ENCODE data around the gene BSCL2. TPM values are rescaled to one million over a fixed set of nuclear protein-coding genes. Genes with fewer than 3 reads are reported as not detected.

BSCL2 gene
- total RNA-seq, 1 experiment from 2014 or later = 82.1 TPM

DNA sequence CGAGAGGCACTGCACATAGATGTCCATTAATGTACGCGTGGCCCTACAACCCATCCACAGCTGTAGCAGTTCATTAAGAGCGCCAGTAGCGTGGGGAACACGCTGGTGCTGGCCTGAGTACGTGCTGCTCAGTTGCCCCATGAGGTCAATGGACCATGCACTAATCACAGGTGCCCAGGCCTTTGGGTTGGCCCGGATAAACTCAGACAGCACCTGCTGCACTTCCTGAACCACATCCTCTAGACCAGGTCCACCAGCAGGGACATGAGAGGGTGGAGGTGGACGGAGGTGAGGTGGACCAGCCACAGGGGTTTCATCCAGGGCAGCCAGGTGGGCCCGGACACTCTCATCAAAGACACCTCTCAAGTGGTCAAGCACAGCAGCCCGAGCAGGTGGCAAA, 57.7 kb downstream of the BSCL2 start:
- intact Hi-C loops (cut with micrococcal nuclease; ENCODE audit: unreplicated experiment) (no loop called here), in situ Hi-C loops (cut with HindIII; ENCODE audit: low pct_unique_long_range_greater_than_20kb, low sequenced_read_pairs) (no loop called here)
- Histone ChIP-seq H3K4me3 (ENCODE audit: low read depth in 2 of 2, low read length in 2 of 2) (no peak overlapping the region), H3K27ac (ENCODE audit: low read length) (no peak overlapping the region), H3K4me1 (ENCODE audit: control insufficient read depth, insufficient read depth, low read length) (peaks cover 18% of the 10 kb centered on the region), H3K9me3 (ENCODE audit: control insufficient read depth, insufficient read depth, low read depth, low read length) (no peaks in the 10 kb centered on the region), H3K27me3 (ENCODE audit: control insufficient read depth, insufficient read depth, low read length) (no peaks in the 10 kb centered on the region), H3K36me3 (ENCODE audit: control insufficient read depth, insufficient read depth, low read length) (0 out of 2 replicates have a peak, but pooled peaks cover 5% of the 10 kb centered on the region)
- TF ChIP-seq SIN3A (IDR thresholded peaks at IDR 0.05; ENCODE audit: borderline replicate concordance, insufficient read depth, low read depth, low read length) = no peak
- TF ChIP-seq POLR2AphosphoS5 (IDR thresholded peaks at IDR 0.05; ENCODE audit: low read depth, low read length) = no peak
- no peak for TF ChIP-seq CTCF (IDR thresholded peaks at IDR 0.05)
- no peak for TF ChIP-seq REST (IDR thresholded peaks at IDR 0.05; ENCODE audit: insufficient read depth in 1 of 2, low read depth in 2 of 2, low read length in 1 of 2)
- no peak for TF ChIP-seq TCF7L2 (IDR thresholded peaks at IDR 0.05; ENCODE audit: low read depth, low read length)
- ATAC-seq (no peak), DNase-seq (ENCODE audit: low read depth, low spot score) (no peak)
- ChIA-PET POLR2A (interaction anchor here (0.7 kb wide), 1 partner anchor 16 kb away, joined by 3 read pairs; the partner anchor contains the start of genes C11orf98 and CSKMT), CTCF (no interaction called here)
- no TSS peak for BruUV-seq (replicated peaks)

DNA sequence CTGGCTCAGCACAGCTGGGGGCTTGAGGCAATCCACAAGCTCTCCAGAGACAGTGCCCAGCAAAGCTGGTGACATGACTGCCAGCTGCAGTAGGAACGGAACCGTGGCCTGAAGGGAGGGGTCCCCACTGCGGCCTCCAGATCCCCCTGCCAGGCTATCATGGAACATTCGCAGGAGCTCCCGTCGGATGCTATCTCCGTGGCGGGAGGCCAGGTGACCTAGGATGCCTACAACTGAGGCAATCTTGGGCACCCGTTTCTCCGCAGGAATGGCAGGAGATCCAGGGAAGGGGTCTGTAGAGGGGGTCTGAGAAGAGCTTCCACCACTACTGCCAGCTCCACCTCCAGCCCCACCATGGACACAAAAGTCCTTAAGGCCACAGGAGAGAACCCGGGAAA, 58.3 kb downstream of the BSCL2 start:
- in situ Hi-C loops (cut with HindIII; ENCODE audit: low pct_unique_long_range_greater_than_20kb, low sequenced_read_pairs) = no loop called here
- intact Hi-C loops (cut with micrococcal nuclease; ENCODE audit: unreplicated experiment) = no loop called here

More for the DNA sequence above, 58.3 kb downstream of the BSCL2 start:
- Histone ChIP-seq H3K4me1 (ENCODE audit: control insufficient read depth, insufficient read depth, low read length) (peaks cover 18% of the 10 kb centered on the region), H3K4me3 (ENCODE audit: low read depth in 2 of 2, low read length in 2 of 2) (no peak overlapping the region), H3K27ac (ENCODE audit: low read length) (no peak overlapping the region), H3K9me3 (ENCODE audit: control insufficient read depth, insufficient read depth, low read depth, low read length) (no peaks in the 10 kb centered on the region), H3K27me3 (ENCODE audit: control insufficient read depth, insufficient read depth, low read length) (no peaks in the 10 kb centered on the region), H3K36me3 (ENCODE audit: control insufficient read depth, insufficient read depth, low read length) (0 out of 2 replicates have a peak, but pooled peaks cover 5% of the 10 kb centered on the region)
- no TSS peak for BruUV-seq (replicated peaks)
- TF ChIP-seq CTCF (IDR thresholded peaks at IDR 0.05) = no peak
- no peak for TF ChIP-seq TCF7L2 (IDR thresholded peaks at IDR 0.05; ENCODE audit: low read depth, low read length)
- no peak for TF ChIP-seq SIN3A (IDR thresholded peaks at IDR 0.05; ENCODE audit: borderline replicate concordance, insufficient read depth, low read depth, low read length)
- TF ChIP-seq POLR2AphosphoS5 (IDR thresholded peaks at IDR 0.05; ENCODE audit: low read depth, low read length) = no peak
- TF ChIP-seq REST (IDR thresholded peaks at IDR 0.05; ENCODE audit: insufficient read depth in 1 of 2, low read depth in 2 of 2, low read length in 1 of 2) = no peak
- ATAC-seq (no peak), DNase-seq (ENCODE audit: low read depth, low spot score) (no peak)
- ChIA-PET CTCF (no interaction called here), POLR2A (interaction anchor here (0.8 kb wide), 1 partner anchor 16 kb away, joined by 4 read pairs; the partner anchor contains the start of genes C11orf98 and CSKMT)

Data from Panc1 (cell line).